Activated T-cell treated with anti-CD3 and anti-CD28 coated beads, Interleukin-2, amount 50 U/mL, for 24 hours (primary cell): ENCODE results near the gene RAI1.

ENCODE experiments used
- DNase-seq: peaks from one replicate; pipeline ENCODE4 v3.0.0-alpha.2; 2020
- H3K27ac Mint-ChIP-seq: 2 replicates; pipeline ENCODE4 v1.8.0; 2020; ENCODE audit warnings: mild to moderate bottlenecking, mixed read lengths
- H3K27me3 Mint-ChIP-seq: 2 replicates; pipeline ENCODE4 v1.8.0; 2020; ENCODE audit warnings: mixed read lengths
- H3K36me3 Mint-ChIP-seq: 2 replicates; pipeline ENCODE4 v1.8.0; 2020; ENCODE audit warnings: low read depth, mixed read lengths
- H3K4me1 Mint-ChIP-seq: 2 replicates; pipeline ENCODE4 v1.8.0; 2020; ENCODE audit warnings: low read depth, mixed read lengths
- H3K4me3 Mint-ChIP-seq: 2 replicates; pipeline ENCODE4 v1.8.0; 2020; ENCODE audit warnings: mild to moderate bottlenecking, moderate library complexity, mixed read lengths
- H3K9me3 Mint-ChIP-seq: 2 replicates; pipeline ENCODE4 v1.8.0; 2020; ENCODE audit warnings: mixed read lengths

Gene RAI1

DNA sequence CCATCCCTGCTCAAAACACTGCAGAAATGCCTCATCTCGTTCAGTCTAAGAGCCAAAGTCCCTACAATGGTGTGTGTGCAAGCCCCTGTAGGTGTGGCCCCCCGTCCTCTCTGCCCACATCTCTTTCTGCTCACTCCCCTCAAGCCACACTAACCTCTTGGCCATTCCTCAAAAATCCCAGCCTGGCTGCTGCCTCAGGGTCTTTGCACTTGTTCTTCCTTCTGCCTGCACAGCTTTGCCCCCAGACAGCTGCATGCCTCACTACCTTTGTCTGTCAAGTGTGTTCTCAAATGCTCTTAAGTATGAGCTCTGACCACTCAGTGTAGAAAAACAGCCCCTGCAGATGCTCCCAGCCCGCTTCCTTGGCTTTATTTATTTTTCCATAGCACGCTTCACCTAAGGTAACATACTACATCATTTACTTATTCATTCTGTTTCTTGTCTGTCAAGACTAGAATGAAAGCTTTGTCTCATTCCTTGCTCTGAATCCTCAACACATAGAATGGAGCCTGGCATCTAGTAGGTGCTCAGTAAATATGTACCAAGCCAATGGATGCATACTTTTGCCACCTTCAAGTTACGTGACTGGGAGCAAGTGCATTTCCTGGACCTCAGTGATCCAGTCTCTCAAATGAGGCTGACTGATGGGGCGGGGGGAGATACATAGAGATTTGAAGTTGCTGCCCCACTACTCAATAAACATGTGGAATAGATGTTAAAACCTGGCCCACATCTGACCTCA, 38.1 kb downstream of the RAI1 start:
- peaks cover 20% of the 10 kb centered on the region for H3K27me3 Mint-ChIP-seq
- H3K4me1 Mint-ChIP-seq, result peaks cover 33% of the 10 kb centered on the region
- no peaks in the 10 kb centered on the region for H3K9me3 Mint-ChIP-seq
- peaks cover 4% of the 10 kb centered on the region for H3K36me3 Mint-ChIP-seq
- H3K27ac Mint-ChIP-seq, result no peak overlapping the region
- DNase-seq, result no peak
- H3K4me3 Mint-ChIP-seq, result no peak overlapping the region

DNA sequence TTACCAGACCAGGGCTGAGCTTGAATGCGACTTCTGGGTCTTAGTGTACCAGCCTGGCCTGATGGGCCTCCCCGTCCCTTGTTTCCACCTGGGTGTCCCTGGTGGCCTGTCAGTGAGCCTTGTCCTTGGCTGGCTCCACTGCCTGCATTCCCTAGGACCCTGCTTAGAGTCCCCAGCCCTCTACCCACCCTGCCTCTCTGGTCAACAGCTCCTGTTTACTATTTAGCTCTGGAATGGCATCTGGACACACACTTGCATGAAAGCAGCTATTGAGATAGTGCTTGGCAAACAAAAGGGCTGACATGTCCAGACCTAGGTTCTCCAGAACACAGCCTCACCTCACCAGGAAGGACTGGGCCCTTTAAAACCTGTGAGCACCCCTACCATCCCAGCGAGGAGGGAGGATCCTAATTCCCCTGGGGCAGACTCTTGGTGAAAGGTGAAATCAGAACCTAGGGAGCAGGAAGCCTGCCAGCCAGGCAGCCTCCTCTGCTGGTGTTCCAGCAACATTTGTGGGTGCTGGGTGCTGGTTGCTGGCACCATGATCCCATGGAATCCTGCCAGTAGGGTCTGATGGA, 38.8 kb downstream of the RAI1 start:
- Mint-ChIP-seq H3K36me3 (peaks cover 4% of the 10 kb centered on the region), H3K4me1 (peaks cover 37% of the 10 kb centered on the region), H3K9me3 (no peaks in the 10 kb centered on the region), H3K27ac (no peak overlapping the region), H3K4me3 (no peak overlapping the region), H3K27me3 (peaks cover 20% of the 10 kb centered on the region)
- no peak for DNase-seq

DNA sequence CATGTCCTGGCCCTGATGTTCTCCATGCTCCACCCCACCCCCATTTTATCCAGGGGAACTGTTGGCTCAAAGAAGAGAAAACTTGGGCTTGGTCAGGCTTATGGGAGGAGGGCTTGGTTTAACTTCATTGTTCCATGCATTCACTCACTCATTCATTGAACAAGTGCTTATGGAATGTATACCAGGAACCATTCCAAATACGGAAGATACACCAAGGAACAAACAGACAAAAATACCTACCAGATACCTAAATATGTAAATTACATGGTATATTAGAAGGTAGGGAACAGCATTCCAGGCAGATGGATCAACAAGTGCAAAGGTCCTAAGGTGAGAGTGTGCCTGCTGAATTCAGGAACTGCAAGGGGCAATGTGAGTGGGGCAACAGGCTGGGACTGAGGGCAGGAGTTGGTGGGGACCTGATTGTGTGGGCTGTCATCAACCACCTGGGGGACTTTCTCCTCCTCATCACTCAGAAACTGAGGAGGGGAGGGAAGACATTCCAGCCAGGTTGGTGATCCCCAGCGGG, 39.9 kb downstream of the RAI1 start:
- Mint-ChIP-seq H3K36me3 (peaks cover 4% of the 10 kb centered on the region), H3K27ac (no peak overlapping the region), H3K4me1 (peaks cover 44% of the 10 kb centered on the region), H3K9me3 (no peaks in the 10 kb centered on the region), H3K4me3 (no peak overlapping the region), H3K27me3 (peaks cover 20% of the 10 kb centered on the region)
- DNase-seq, result no peak

DNA sequence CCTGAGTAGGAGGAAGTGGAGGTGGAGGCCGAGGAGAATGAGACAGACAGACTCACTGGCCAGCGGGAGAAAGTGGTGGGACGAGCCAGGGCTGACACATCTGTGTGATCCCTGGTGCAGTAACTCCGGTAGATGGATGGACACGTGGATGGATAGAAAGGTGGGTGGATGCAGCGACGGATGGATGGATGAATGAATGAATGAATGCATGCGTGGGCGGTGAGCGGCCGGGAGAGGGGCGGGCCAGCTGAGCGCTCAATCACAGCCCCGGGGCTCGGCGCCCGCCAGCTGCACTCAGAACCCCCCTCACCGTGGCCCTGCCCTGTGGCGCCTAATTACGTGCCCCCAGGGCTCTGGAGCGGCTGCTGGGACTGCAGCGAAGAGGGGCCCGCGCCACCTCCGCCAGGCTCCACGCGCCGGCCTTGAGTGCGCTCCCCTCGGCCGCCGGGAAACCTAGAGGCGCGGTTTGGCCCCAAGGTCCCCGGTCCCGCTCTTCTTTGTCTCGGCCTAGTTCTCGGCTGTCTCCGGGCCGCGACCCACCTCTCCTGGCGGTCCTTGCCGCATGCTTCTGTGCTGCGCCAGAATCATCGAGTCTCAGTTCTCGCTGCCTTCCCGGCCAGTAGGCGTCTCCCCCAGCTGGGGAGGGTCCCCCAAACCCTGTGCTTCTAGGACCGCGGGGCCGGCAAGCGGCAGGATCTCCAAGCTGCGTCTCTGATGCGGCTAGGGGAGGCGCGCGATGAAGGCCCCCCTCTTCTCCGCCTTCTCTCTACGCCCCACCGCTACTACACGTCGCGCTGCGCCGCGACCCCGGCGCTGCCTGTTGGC, 41.0 kb downstream of the RAI1 start:
- Mint-ChIP-seq H3K9me3 (no peaks in the 10 kb centered on the region), H3K4me3 (peak overlapping the region; percentile 69), H3K36me3 (peaks cover 4% of the 10 kb centered on the region), H3K27ac (no peak overlapping the region), H3K4me1 (peaks cover 50% of the 10 kb centered on the region), H3K27me3 (peaks cover 20% of the 10 kb centered on the region)
- DNase-seq, result peak; percentile 39

DNA sequence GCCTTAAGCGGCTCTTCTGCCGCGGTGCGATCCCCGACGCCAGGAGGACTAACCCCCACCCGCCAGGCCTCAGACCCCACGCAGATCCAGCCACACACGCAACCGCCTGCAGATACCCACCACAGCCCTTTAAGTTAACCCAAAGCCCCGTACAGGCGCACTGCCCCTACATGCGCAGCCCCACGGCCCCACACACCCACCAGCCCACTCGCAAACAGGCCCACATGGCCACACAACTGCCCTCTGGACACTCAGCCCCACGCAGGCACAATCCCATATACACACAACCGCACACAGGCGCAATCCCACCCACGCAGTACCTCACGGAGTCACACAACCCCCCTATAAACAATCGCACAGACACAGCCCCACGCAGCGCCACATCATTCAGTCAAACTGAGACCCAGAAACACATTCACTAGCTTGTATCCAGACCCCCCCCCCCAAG, 41.7 kb downstream of the RAI1 start:
- no peak for DNase-seq
- no peaks in the 10 kb centered on the region for H3K36me3 Mint-ChIP-seq
- peaks cover 20% of the 10 kb centered on the region for H3K27me3 Mint-ChIP-seq
- H3K9me3 Mint-ChIP-seq, result no peaks in the 10 kb centered on the region
- peaks cover 46% of the 10 kb centered on the region for H3K4me1 Mint-ChIP-seq
- H3K4me3 Mint-ChIP-seq, result peak overlapping the region; percentile 69
- no peak overlapping the region for H3K27ac Mint-ChIP-seq

DNA sequence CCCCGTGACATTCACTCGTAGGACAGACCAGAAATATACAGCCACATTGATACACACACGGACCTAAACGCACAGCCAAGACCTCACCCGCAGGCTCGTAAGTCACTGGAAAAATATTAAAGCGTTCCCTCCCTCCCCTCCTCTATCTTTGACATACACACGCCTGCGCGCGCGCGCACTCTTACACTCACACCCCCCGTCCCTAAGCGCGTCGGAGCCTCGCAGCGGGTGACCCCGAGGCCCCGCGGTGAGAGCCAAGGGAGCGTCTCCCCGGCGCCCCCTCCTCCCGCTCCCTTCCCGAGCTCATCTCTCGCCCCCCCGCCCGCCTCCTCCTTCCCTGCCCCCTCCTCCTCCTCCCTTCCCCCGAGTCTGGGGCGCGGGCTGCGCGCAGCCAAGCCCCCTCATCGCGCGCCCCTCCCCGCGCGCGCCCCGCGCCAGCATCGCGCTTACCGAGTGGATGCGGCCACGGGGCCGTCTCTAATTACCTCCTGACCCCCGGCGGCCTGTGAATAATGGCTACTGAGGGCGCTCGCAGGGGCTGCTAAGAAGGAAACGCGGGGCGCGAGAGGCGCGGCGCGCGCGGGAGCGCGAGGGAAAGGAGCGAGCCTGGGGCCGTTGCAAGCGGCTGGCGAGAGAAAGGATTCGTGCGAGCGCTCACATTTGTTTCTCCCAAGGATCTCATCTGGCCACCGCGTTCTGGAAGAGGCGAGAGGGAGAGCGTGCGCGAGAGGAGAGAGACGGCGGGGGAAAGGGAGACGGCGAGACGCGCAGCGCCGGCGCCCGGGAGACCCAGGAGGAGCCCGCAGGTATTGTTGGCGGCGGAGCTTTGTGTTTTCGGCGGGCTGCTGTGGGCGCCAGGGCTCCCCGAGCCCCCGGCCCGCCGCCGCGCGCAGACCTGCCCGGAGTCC, 42.4 kb downstream of the RAI1 start:
- Mint-ChIP-seq H3K4me3 (peak overlapping the region; percentile 80), H3K27me3 (peaks cover 20% of the 10 kb centered on the region), H3K9me3 (no peaks in the 10 kb centered on the region), H3K27ac (peak overlapping the region; percentile 71), H3K36me3 (no peaks in the 10 kb centered on the region), H3K4me1 (peaks cover 42% of the 10 kb centered on the region)
- peak; percentile 53 for DNase-seq

DNA sequence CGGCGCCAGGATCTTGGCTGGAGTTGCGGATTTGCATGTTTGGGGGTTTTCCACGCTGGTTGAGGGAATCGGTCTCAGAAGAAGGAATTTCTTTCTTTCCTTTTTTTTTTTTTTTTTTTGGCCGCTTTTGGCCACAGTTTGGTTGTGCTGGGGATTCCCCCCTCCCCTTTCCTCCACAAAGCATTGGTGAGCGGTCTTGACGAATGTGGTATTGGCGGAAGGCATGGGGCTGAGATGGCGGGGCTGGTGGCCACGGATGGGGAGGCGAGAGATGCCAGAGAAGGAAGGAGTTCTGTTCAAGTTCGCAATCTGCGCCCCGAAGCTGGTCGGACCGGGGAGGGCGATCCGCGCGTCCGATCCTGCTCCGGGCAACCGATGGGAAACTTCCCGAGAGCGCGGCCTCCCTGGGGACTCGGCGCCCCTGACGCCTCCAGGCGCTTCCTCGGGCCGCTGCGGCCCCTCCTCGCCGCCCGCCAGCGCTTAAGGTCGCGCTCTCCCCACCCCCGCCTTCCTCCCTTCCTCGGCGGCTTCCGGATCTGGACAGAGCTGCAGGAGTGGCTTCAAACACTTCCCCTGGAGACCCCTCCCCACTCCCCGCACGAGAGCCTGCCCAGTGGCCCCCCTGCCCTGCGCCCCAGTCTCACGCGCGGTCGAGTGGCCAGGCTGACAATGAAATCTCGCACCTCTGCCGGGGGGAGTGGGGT, 43.2 kb downstream of the RAI1 start:
- H3K36me3 Mint-ChIP-seq, result no peaks in the 10 kb centered on the region
- H3K27me3 Mint-ChIP-seq, result peaks cover 20% of the 10 kb centered on the region
- H3K9me3 Mint-ChIP-seq, result no peaks in the 10 kb centered on the region
- H3K4me3 Mint-ChIP-seq, result peak overlapping the region; percentile 80
- peak; percentile 52 for DNase-seq
- peaks cover 41% of the 10 kb centered on the region for H3K4me1 Mint-ChIP-seq
- H3K27ac Mint-ChIP-seq, result peak overlapping the region; percentile 47

DNA sequence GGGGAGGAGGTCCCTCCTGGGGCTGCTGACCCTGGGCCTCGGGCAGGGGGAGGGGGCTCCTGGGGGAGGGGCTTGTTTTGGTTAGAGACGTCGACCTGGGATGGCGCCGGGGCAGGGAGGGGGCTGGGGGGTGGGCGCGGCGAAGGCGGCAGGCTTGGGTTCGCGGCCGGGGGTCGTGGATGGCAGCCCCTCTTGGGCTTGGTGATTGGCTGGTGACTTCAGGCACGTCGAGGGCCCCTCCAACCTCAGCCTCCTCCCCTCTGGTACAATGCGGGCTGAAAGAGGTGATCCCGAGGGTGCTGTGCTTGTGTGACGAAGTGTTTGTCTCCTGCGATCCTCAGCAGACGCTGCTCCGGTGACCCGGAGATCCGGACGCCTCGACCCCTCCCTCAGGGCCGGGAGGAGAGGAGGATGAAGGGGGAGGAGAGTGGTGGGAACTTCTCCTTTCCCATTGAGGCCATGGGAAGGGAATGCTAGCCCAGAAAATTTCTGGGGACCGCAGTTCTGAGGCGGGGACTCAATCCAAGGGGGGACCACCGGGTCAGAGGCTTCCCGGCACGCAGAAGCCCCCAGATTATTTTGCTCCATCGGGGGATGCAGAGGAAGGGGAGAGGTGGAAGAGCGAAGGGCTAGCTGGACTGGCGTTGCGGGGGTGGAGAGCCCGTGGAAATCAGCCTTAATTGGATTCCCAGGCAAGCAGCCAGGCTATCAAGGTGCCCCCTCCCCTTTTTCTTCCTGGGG, 43.9 kb downstream of the RAI1 start:
- Mint-ChIP-seq H3K27ac (no peak overlapping the region), H3K4me1 (peaks cover 43% of the 10 kb centered on the region), H3K4me3 (peak overlapping the region; percentile 58), H3K27me3 (peaks cover 20% of the 10 kb centered on the region), H3K36me3 (no peaks in the 10 kb centered on the region), H3K9me3 (no peaks in the 10 kb centered on the region)
- DNase-seq, result no peak

DNA sequence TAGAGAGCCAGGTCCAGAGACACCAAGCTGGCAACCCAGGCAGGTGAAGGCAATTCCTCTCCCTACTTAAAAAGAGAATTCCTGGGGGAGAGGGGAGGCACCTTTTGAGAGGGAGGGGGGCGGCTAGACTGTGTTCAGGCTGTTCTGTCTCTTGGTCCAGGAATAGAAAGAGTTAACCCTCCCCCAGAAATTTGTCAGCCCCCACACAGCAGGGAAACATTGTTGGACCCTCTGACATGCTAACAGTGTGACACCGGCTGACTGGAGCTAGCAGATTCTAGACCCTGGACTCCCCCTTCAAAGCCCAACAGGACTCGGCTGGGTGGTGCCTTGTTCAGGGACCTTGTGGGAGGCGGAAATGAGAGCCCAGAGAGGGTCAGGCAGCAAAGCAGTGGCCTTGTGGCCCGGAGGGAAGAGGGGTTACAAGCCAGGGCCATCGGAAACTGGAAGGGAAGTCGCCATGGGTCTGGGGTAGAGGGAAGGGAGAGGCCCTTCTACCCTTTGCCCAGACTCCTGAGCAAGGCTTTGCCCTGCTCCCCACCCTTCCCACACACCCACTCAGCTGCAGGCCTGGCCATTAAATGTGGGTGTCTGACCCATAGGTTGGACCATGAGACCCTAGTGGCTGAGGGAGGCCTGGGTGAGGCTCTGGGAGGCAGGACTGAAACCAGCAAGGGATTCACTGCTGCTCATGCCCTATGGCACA, 44.6 kb downstream of the RAI1 start:
- no peaks in the 10 kb centered on the region for H3K9me3 Mint-ChIP-seq

DNA sequence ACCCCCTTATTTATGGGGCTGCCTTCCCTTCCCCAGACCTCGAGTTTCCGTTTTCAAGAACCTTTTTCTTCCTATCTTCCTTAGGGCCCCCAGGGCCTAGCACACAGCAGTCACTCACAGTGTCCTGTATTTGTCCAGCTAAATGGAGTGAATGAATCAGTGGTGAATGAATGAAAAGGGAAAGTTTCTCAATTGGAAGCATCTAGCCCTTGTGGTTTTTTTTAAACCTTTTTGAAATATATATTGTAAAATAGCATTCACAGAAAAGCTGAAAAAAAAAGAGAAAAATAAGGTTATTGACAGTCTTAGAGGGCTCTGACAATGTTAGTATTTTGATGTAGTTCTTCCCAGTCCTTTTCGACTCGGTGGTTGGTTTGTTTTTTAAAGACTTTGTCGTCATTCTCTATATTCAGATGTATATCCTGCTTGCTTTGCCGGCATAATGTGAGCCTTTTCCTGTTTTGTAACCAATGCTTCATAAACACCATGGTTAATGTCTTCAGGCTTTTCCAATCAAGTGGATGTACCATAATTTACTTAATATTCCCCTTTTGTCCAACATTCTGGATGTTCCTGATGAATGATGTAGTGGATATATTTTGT, 45.3 kb downstream of the RAI1 start:
- Mint-ChIP-seq H3K27ac (no peak overlapping the region), H3K4me1 (peaks cover 41% of the 10 kb centered on the region), H3K9me3 (no peaks in the 10 kb centered on the region), H3K27me3 (peaks cover 15% of the 10 kb centered on the region), H3K4me3 (no peak overlapping the region), H3K36me3 (no peaks in the 10 kb centered on the region)
- no peak for DNase-seq

More for the DNA sequence above, 44.6 kb downstream of the RAI1 start:
- H3K36me3 Mint-ChIP-seq, result no peaks in the 10 kb centered on the region
- H3K4me3 Mint-ChIP-seq, result no peak overlapping the region
- DNase-seq, result no peak
- peaks cover 43% of the 10 kb centered on the region for H3K4me1 Mint-ChIP-seq
- H3K27me3 Mint-ChIP-seq, result peaks cover 20% of the 10 kb centered on the region
- H3K27ac Mint-ChIP-seq, result no peak overlapping the region

DNA sequence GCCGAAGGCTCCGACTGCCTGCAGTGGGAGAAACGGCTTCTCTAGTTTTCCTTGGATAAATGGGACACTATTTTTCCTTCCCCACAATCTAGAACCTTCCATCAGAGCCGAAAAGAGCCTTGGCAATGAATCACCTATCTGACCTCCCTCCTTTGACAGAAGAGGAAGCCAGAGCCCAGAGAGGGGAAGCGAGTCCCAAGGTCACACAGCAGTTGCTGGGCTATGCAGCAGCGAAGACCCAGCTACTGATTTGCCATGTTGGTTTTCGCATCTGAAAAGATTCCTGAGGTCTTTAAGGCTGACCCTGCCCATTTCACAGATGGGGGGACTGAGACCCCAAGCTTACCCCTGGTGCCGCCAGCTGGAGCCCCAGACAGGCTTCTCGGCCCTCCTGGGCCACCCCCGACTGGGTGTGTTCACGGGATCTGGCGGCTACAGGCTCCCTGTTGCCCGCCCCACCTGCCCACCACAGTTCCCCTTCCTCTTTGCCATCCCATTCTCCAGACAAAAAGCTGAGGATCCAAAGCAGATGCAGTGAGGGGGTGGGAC, 45.9 kb downstream of the RAI1 start:
- no peak overlapping the region for H3K4me3 Mint-ChIP-seq
- H3K9me3 Mint-ChIP-seq, result no peaks in the 10 kb centered on the region
- no peak for DNase-seq
- H3K27ac Mint-ChIP-seq, result no peak overlapping the region
- no peaks in the 10 kb centered on the region for H3K36me3 Mint-ChIP-seq
- H3K27me3 Mint-ChIP-seq, result peaks cover 9% of the 10 kb centered on the region
- H3K4me1 Mint-ChIP-seq, result peaks cover 36% of the 10 kb centered on the region

DNA sequence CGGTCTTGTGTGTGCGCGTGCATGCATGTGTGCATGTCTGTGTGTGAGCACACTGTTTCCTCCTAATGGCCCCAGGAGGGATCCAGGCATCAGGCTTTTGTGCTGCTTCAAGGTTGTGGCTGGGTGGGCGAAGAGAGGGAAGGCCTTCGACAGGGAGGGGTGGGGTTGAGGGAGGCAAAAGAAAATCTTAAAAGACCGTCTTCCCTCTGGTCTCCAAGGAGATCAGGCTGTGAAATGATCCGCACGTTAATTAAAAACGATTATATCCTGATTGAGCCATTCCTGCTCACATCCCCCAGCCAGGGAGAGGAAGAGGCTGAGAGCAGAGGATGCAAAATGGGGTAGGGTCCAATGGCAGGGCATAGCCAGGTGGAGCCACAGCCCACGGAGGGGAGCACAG, 46.9 kb downstream of the RAI1 start:
- no peak overlapping the region for H3K27ac Mint-ChIP-seq
- H3K9me3 Mint-ChIP-seq, result no peaks in the 10 kb centered on the region
- no peak for DNase-seq
- H3K4me1 Mint-ChIP-seq, result peaks cover 31% of the 10 kb centered on the region
- H3K4me3 Mint-ChIP-seq, result no peak overlapping the region
- H3K36me3 Mint-ChIP-seq, result no peaks in the 10 kb centered on the region
- H3K27me3 Mint-ChIP-seq, result peaks cover 2% of the 10 kb centered on the region
